Measurements from ENCODE around the gene HHATL. TPM values are rescaled to one million over a fixed set of nuclear protein-coding genes. Genes with fewer than 3 reads are reported as not detected.

Gene HHATL
- total RNA-seq, 1 donor from 2014 or later = not detected

- Mint-ChIP-seq H3K27ac (ENCODE audit: unreplicated experiment) (no peak overlapping the region), H3K27me3 (ENCODE audit: unreplicated experiment) (peaks cover 9% of the 10 kb centered on the region), H3K4me1 (ENCODE audit: unreplicated experiment) (no peaks in the 10 kb centered on the region), H3K36me3 (ENCODE audit: unreplicated experiment) (no peaks in the 10 kb centered on the region), H3K4me3 (ENCODE audit: unreplicated experiment) (no peak overlapping the region), H3K9me3 (ENCODE audit: unreplicated experiment) (no peaks in the 10 kb centered on the region)
- peak; percentile 70 for DNase-seq (ENCODE audit: extremely low spot score, unreplicated experiment)
- TF ChIP-seq CTCF (IDR thresholded peaks at IDR 0.05) = no peak
Measured at GRCh38 chr3:42707620-42708355, 5.2 kb upstream of the HHATL start.

GRCh38 chr3:42706721-42707619 lies 4.4 kb upstream of the HHATL start:
- DNase-seq (ENCODE audit: extremely low spot score, unreplicated experiment) = peak; percentile 68
- H3K27ac Mint-ChIP-seq (ENCODE audit: unreplicated experiment) = no peak overlapping the region
- no peaks in the 10 kb centered on the region for H3K36me3 Mint-ChIP-seq (ENCODE audit: unreplicated experiment)
- peaks cover 9% of the 10 kb centered on the region for H3K27me3 Mint-ChIP-seq (ENCODE audit: unreplicated experiment)
- H3K4me1 Mint-ChIP-seq (ENCODE audit: unreplicated experiment) = no peaks in the 10 kb centered on the region
- H3K9me3 Mint-ChIP-seq (ENCODE audit: unreplicated experiment) = no peaks in the 10 kb centered on the region
- no peak for TF ChIP-seq CTCF (IDR thresholded peaks at IDR 0.05)
- H3K4me3 Mint-ChIP-seq (ENCODE audit: unreplicated experiment) = no peak overlapping the region

- Mint-ChIP-seq H3K27me3 (ENCODE audit: unreplicated experiment) (peaks cover 4% of the 10 kb centered on the region), H3K4me1 (ENCODE audit: unreplicated experiment) (no peaks in the 10 kb centered on the region), H3K9me3 (ENCODE audit: unreplicated experiment) (no peaks in the 10 kb centered on the region), H3K27ac (ENCODE audit: unreplicated experiment) (no peak overlapping the region), H3K36me3 (ENCODE audit: unreplicated experiment) (no peaks in the 10 kb centered on the region), H3K4me3 (ENCODE audit: unreplicated experiment) (no peak overlapping the region)
- DNase-seq (ENCODE audit: extremely low spot score, unreplicated experiment) = peak; percentile 70
- TF ChIP-seq CTCF (IDR thresholded peaks at IDR 0.05) = no peak
Measured at GRCh38 chr3:42705962-42706585, 3.5 kb upstream of the HHATL start.

GRCh38 chr3:42705058-42705767 lies 2.6 kb upstream of the HHATL start:
- H3K27ac Mint-ChIP-seq (ENCODE audit: unreplicated experiment) = no peak overlapping the region
- H3K4me3 Mint-ChIP-seq (ENCODE audit: unreplicated experiment) = no peak overlapping the region
- H3K4me1 Mint-ChIP-seq (ENCODE audit: unreplicated experiment) = no peaks in the 10 kb centered on the region
- DNase-seq (ENCODE audit: extremely low spot score, unreplicated experiment) = peak; percentile 77
- H3K36me3 Mint-ChIP-seq (ENCODE audit: unreplicated experiment) = no peaks in the 10 kb centered on the region
- peaks cover 4% of the 10 kb centered on the region for H3K27me3 Mint-ChIP-seq (ENCODE audit: unreplicated experiment)
- no peak for TF ChIP-seq CTCF (IDR thresholded peaks at IDR 0.05)
- H3K9me3 Mint-ChIP-seq (ENCODE audit: unreplicated experiment) = no peaks in the 10 kb centered on the region

All from osteocyte (in vitro differentiated cells).